DMS153 treated with DMSO at 0.1 percent for 48 hours (cell line): ENCODE data around the gene ANKMY1.
"Not testable (repeated sequence)": the region's sequence is repeated elsewhere in the genome, so short reads cannot be mapped to it uniquely, and the experiment has no call there.

Experiments
- DNase-seq: peaks from one replicate; lab custom pipeline; 2025; ENCODE audit not compliant: unreplicated experiment; lab: John Stamatoyannopoulos, UW

The ANKMY1 gene

GRCh38 chr2:240555541-240556250 is 2.1 kb downstream of the ANKMY1 start:
- no peak for DNase-seq

GRCh38 chr2:240554767-240555493 is 2.9 kb downstream of the ANKMY1 start:
- DNase-seq = no peak

GRCh38 chr2:240553956-240554480 is 3.8 kb downstream of the ANKMY1 start:
- DNase-seq = no peak

GRCh38 chr2:240551811-240552210 is 6.0 kb downstream of the ANKMY1 start:
- DNase-seq = no peak

- DNase-seq = no peak
These were observed 6.5 kb downstream of the ANKMY1 start for GRCh38 chr2:240551288-240551687.

- DNase-seq = no peak
These were observed 17.9 kb downstream of the ANKMY1 start for GRCh38 chr2:240539906-240540305.

- not testable (repeated sequence) for DNase-seq
These were observed 18.7 kb downstream of the ANKMY1 start for GRCh38 chr2:240539101-240539500.

- DNase-seq = no peak
These were observed 19.6 kb downstream of the ANKMY1 start for GRCh38 chr2:240538031-240538780.

- DNase-seq = no peak
These were observed 25.6 kb downstream of the ANKMY1 start for GRCh38 chr2:240532031-240532775.

- no peak for DNase-seq
These were observed 26.8 kb downstream of the ANKMY1 start for GRCh38 chr2:240531038-240531437.

- DNase-seq = no peak
These were observed 27.6 kb downstream of the ANKMY1 start for GRCh38 chr2:240530181-240530580.

GRCh38 chr2:240529344-240529999 is 28.3 kb downstream of the ANKMY1 start:
- no peak for DNase-seq

- no peak for DNase-seq
These were observed 29.3 kb downstream of the ANKMY1 start for GRCh38 chr2:240528406-240529040.

GRCh38 chr2:240527153-240527750 is 30.5 kb downstream of the ANKMY1 start:
- no peak for DNase-seq

GRCh38 chr2:240526521-240526920 is 31.3 kb downstream of the ANKMY1 start:
- DNase-seq = no peak

- DNase-seq = no peak
These were observed 32.0 kb downstream of the ANKMY1 start for GRCh38 chr2:240525802-240526201.

- no peak for DNase-seq
These were observed 32.6 kb downstream of the ANKMY1 start for GRCh38 chr2:240524963-240525718.

- DNase-seq = no peak
These were observed 34.1 kb downstream of the ANKMY1 start for GRCh38 chr2:240523451-240524281.
